ENCODE results near the gene PML.

Gene PML

GRCh38 chr15:73955861-73956742 is 38.4 kb upstream of the PML start:
- TF ChIP-seq EZH2phosphoT487 (IDR thresholded peaks at IDR 0.05; ENCODE audit: borderline replicate concordance) (no peak), CTCF (conservative IDR thresholded peaks at IDR 0.05; ENCODE audit: low read length) (no peak)
- Histone ChIP-seq H3K79me2 (ENCODE audit: insufficient read depth, low read length) (no peaks in the 10 kb centered on the region), H3K36me3 (ENCODE audit: insufficient read depth, low read length) (no peaks in the 10 kb centered on the region), H3K4me1 (ENCODE audit: insufficient read depth, low read length, poor library complexity, severe bottlenecking) (peaks cover 45% of the 10 kb centered on the region), H3K9me3 (ENCODE audit: insufficient read depth, low read depth, low read length) (no peaks in the 10 kb centered on the region), H3K4me2 (ENCODE audit: low read depth, low read length, poor library complexity, severe bottlenecking) (no peak overlapping the region), H3K27me3 (ENCODE audit: insufficient read depth, low read length, poor library complexity, severe bottlenecking) (no peaks in the 10 kb centered on the region), H3K4me3 (ENCODE audit: low read length, poor library complexity, severe bottlenecking) (no peak overlapping the region), H3F3A (ENCODE audit: low read depth) (0 out of 2 replicates have a peak, but pooled peaks cover 2% of the 10 kb centered on the region), H4K20me1 (ENCODE audit: insufficient read depth, low read length, poor library complexity, severe bottlenecking) (no peaks in the 10 kb centered on the region), H3K9ac (ENCODE audit: low read depth, low read length, poor library complexity, severe bottlenecking) (no peak overlapping the region), H2AFZ (ENCODE audit: low read length) (no peak overlapping the region), H3K9me2 (replicated peaks; ENCODE audit: low read depth, low read length) (no peaks in the 10 kb centered on the region)

- TF ChIP-seq EZH2phosphoT487 (IDR thresholded peaks at IDR 0.05; ENCODE audit: borderline replicate concordance) (no peak), CTCF (conservative IDR thresholded peaks at IDR 0.05; ENCODE audit: low read length) (no peak)
- Histone ChIP-seq H3K79me2 (ENCODE audit: insufficient read depth, low read length) (no peaks in the 10 kb centered on the region), H3K4me3 (ENCODE audit: low read length, poor library complexity, severe bottlenecking) (no peak overlapping the region), H3K4me1 (ENCODE audit: insufficient read depth, low read length, poor library complexity, severe bottlenecking) (peaks cover 40% of the 10 kb centered on the region), H3K9me3 (ENCODE audit: insufficient read depth, low read depth, low read length) (no peaks in the 10 kb centered on the region), H3K27me3 (ENCODE audit: insufficient read depth, low read length, poor library complexity, severe bottlenecking) (no peaks in the 10 kb centered on the region), H3F3A (ENCODE audit: low read depth) (0 out of 2 replicates have a peak, but pooled peaks cover 2% of the 10 kb centered on the region), H3K36me3 (ENCODE audit: insufficient read depth, low read length) (no peaks in the 10 kb centered on the region), H3K4me2 (ENCODE audit: low read depth, low read length, poor library complexity, severe bottlenecking) (no peak overlapping the region), H4K20me1 (ENCODE audit: insufficient read depth, low read length, poor library complexity, severe bottlenecking) (no peaks in the 10 kb centered on the region), H3K9me2 (replicated peaks; ENCODE audit: low read depth, low read length) (no peaks in the 10 kb centered on the region), H3K9ac (ENCODE audit: low read depth, low read length, poor library complexity, severe bottlenecking) (no peak overlapping the region), H2AFZ (ENCODE audit: low read length) (no peak overlapping the region)
These were observed 37.8 kb upstream of the PML start for GRCh38 chr15:73956743-73957135.

GRCh38 chr15:73957276-73957675 is 37.2 kb upstream of the PML start:
- Histone ChIP-seq H3K4me3 (ENCODE audit: low read length, poor library complexity, severe bottlenecking) (no peak overlapping the region), H3F3A (ENCODE audit: low read depth) (0 out of 2 replicates have a peak, but pooled peaks cover 2% of the 10 kb centered on the region), H3K36me3 (ENCODE audit: insufficient read depth, low read length) (no peaks in the 10 kb centered on the region), H4K20me1 (ENCODE audit: insufficient read depth, low read length, poor library complexity, severe bottlenecking) (no peaks in the 10 kb centered on the region), H3K79me2 (ENCODE audit: insufficient read depth, low read length) (no peaks in the 10 kb centered on the region), H3K4me1 (ENCODE audit: insufficient read depth, low read length, poor library complexity, severe bottlenecking) (peaks cover 35% of the 10 kb centered on the region), H3K27me3 (ENCODE audit: insufficient read depth, low read length, poor library complexity, severe bottlenecking) (no peaks in the 10 kb centered on the region), H3K4me2 (ENCODE audit: low read depth, low read length, poor library complexity, severe bottlenecking) (no peak overlapping the region), H3K9me3 (ENCODE audit: insufficient read depth, low read depth, low read length) (no peaks in the 10 kb centered on the region), H3K9ac (ENCODE audit: low read depth, low read length, poor library complexity, severe bottlenecking) (no peak overlapping the region), H3K9me2 (replicated peaks; ENCODE audit: low read depth, low read length) (no peaks in the 10 kb centered on the region), H2AFZ (ENCODE audit: low read length) (no peak overlapping the region)
- no peak for TF ChIP-seq CTCF (conservative IDR thresholded peaks at IDR 0.05; ENCODE audit: low read length)
- TF ChIP-seq EZH2phosphoT487 (IDR thresholded peaks at IDR 0.05; ENCODE audit: borderline replicate concordance): no peak

Data from Loucy (cell line).